Glutamatergic neuron (in vitro differentiated cells): ENCODE data around the gene STAM. TPM values are rescaled to one million over a fixed set of nuclear protein-coding genes. Genes with fewer than 3 reads are reported as not detected.

Experiments used
- DNase-seq: peaks from one replicate; pipeline ENCODE4 v3.0.0; 2022
- H3K27ac Mint-ChIP-seq: one replicate; pipeline ENCODE4 v1.8.0; 2020; ENCODE audit warnings: mild to moderate bottlenecking, mixed read lengths, inconsistent platforms; ENCODE audit not compliant: unreplicated experiment
- H3K27me3 Mint-ChIP-seq: one replicate; pipeline ENCODE4 v1.8.0; 2020; ENCODE audit warnings: mild to moderate bottlenecking, moderate library complexity, mixed read lengths, inconsistent platforms; ENCODE audit not compliant: unreplicated experiment
- H3K36me3 Mint-ChIP-seq: one replicate; pipeline ENCODE4 v1.8.0; 2020; ENCODE audit warnings: mild to moderate bottlenecking, mixed read lengths, inconsistent platforms; ENCODE audit not compliant: unreplicated experiment
- H3K4me1 Mint-ChIP-seq: one replicate; pipeline ENCODE4 v1.8.0; 2020; ENCODE audit warnings: mild to moderate bottlenecking, low read depth, mixed read lengths, inconsistent platforms; ENCODE audit not compliant: unreplicated experiment
- H3K4me3 Mint-ChIP-seq: one replicate; pipeline ENCODE4 v1.8.0; 2020; ENCODE audit warnings: mild to moderate bottlenecking, mixed read lengths, inconsistent platforms; ENCODE audit not compliant: unreplicated experiment
- H3K9me3 Mint-ChIP-seq: one replicate; pipeline ENCODE4 v1.8.0; 2020; ENCODE audit warnings: mild to moderate bottlenecking, moderate library complexity, mixed read lengths, inconsistent platforms; ENCODE audit not compliant: unreplicated experiment
- CTCF ChIP-seq: fragments of 200-600 bp; sonication (generic); IDR thresholded peaks from one replicate; pipeline ENCODE4 v1.5.0; 2021; ENCODE audit not compliant: partially characterized antibody, unreplicated experiment
- total RNA-seq: library from RNA; stranded (reverse); fragmentation: NEBNext Ultra II Directional; extraction: Animal tissue kit (Norgen Biotek cat#: 25700); gene quantifications from one replicate; pipeline ENCODE4 v1.2.1, GENCODE V29; 2021; ENCODE audit not compliant: unreplicated experiment

STAM gene
- total RNA-seq, 1 donor from 2014 or later: 81.0 TPM

- TF ChIP-seq CTCF: no peak
- H3K9me3 Mint-ChIP-seq: no peaks in the 10 kb centered on the region
- H3K36me3 Mint-ChIP-seq: peaks cover 18% of the 10 kb centered on the region
Observed at GRCh38 chr10:17657103-17657500, 13.2 kb downstream of the STAM start.

GRCh38 chr10:17659365-17659764 is 15.4 kb downstream of the STAM start:
- H3K4me1 Mint-ChIP-seq: no peaks in the 10 kb centered on the region
- H3K27ac Mint-ChIP-seq: no peak overlapping the region
- no peak for DNase-seq
- no peak for TF ChIP-seq CTCF
- no peak overlapping the region for H3K4me3 Mint-ChIP-seq
- peaks cover 14% of the 10 kb centered on the region for H3K36me3 Mint-ChIP-seq
- no peaks in the 10 kb centered on the region for H3K9me3 Mint-ChIP-seq
- no peaks in the 10 kb centered on the region for H3K27me3 Mint-ChIP-seq

More at GRCh38 chr10:17657103-17657500, 13.2 kb downstream of the STAM start:
- H3K4me1 Mint-ChIP-seq: no peaks in the 10 kb centered on the region
- H3K27me3 Mint-ChIP-seq: no peaks in the 10 kb centered on the region
- DNase-seq: no peak
- no peak overlapping the region for H3K4me3 Mint-ChIP-seq
- no peak overlapping the region for H3K27ac Mint-ChIP-seq

GRCh38 chr10:17660921-17661320 is 17.0 kb downstream of the STAM start:
- no peak overlapping the region for H3K4me3 Mint-ChIP-seq
- H3K27me3 Mint-ChIP-seq: no peaks in the 10 kb centered on the region
- DNase-seq: no peak
- no peaks in the 10 kb centered on the region for H3K9me3 Mint-ChIP-seq
- TF ChIP-seq CTCF: no peak
- no peak overlapping the region for H3K27ac Mint-ChIP-seq
- no peaks in the 10 kb centered on the region for H3K4me1 Mint-ChIP-seq
- H3K36me3 Mint-ChIP-seq: peaks cover 14% of the 10 kb centered on the region

- H3K27ac Mint-ChIP-seq: no peak overlapping the region
- H3K9me3 Mint-ChIP-seq: no peaks in the 10 kb centered on the region
- no peak for DNase-seq
- H3K4me1 Mint-ChIP-seq: no peaks in the 10 kb centered on the region
- peaks cover 12% of the 10 kb centered on the region for H3K36me3 Mint-ChIP-seq
- TF ChIP-seq CTCF: no peak
- no peak overlapping the region for H3K4me3 Mint-ChIP-seq
- no peaks in the 10 kb centered on the region for H3K27me3 Mint-ChIP-seq
Observed at GRCh38 chr10:17661510-17661909, 17.6 kb downstream of the STAM start.

- no peaks in the 10 kb centered on the region for H3K27me3 Mint-ChIP-seq
- H3K4me1 Mint-ChIP-seq: peaks cover 1% of the 10 kb centered on the region
- no peak for TF ChIP-seq CTCF
- no peak overlapping the region for H3K27ac Mint-ChIP-seq
- peaks cover 5% of the 10 kb centered on the region for H3K36me3 Mint-ChIP-seq
- DNase-seq: no peak
- H3K9me3 Mint-ChIP-seq: no peaks in the 10 kb centered on the region
- no peak overlapping the region for H3K4me3 Mint-ChIP-seq
Observed at GRCh38 chr10:17662193-17663138, 18.5 kb downstream of the STAM start.
